GM12878 (cell line): ENCODE data around the gene CD101. TPM values are rescaled to one million over a fixed set of nuclear protein-coding genes. Genes with fewer than 3 reads are reported as not detected.

Experiments used
- ATAC-seq: fragments of 200-7000 bp; cut with Tn5 transposase; 3 replicates; pipeline ENCODE4 v1.9.1; 2020; ENCODE audit warnings: mild to moderate bottlenecking, moderate library complexity
- BruUV-seq: library from RNA; stranded (reverse); fragments of 400-500 nt; replicated peaks from 2 replicates; lab custom pipeline; 2021; lab: Mats Ljungman, UMichigan
- CTCF ChIA-PET: fragments of 300-600 bp; sonication (Branson Sonifier 250); formaldehyde crosslinking; extraction: SDS; loops from one replicate; lab custom pipeline; 2021; ENCODE audit warnings: inconsistent platforms; lab: Yijun Ruan, JAX
- POLR2A ChIA-PET: fragments of 350-600 bp; formaldehyde crosslinking; extraction: SDS; loops from one replicate; lab custom pipeline; 2021; ENCODE audit warnings: inconsistent platforms; lab: Charles Lee
- RAD21 ChIA-PET: fragments of 300-600 bp; sonication (Branson Sonifier 250); formaldehyde crosslinking; loops from one replicate; lab custom pipeline; 2023; ENCODE audit warnings: antibody characterized with exemption; ENCODE audit not compliant: unreplicated experiment; lab: Charles Lee
- SMC1A ChIA-PET: fragments of 300-600 bp; sonication (Branson Sonifier 250); formaldehyde crosslinking; loops from one replicate; lab custom pipeline; 2023; ENCODE audit not compliant: unreplicated experiment, uncharacterized antibody; lab: Charles Lee
- DNase-seq: peaks from one replicate; pipeline ENCODE4 v3.0.0-alpha.2; 2011; ENCODE audit warnings: low read depth, low spot score
- FAIRE-seq: peaks from 3 replicates; lab custom pipeline; 2011; peaks lifted over from hg19 to GRCh38; lab: Jason Lieb, UNC
- H2AFZ ChIP-seq: 2 replicates; pipeline ENCODE4 v1.6.0; 2011; ENCODE audit warnings: low read depth, low read length, control low read depth; ENCODE audit not compliant: control insufficient read depth
- H3K27ac ChIP-seq: 2 replicates; pipeline ENCODE4 v1.5.1; 2011; ENCODE audit warnings: control low read depth; ENCODE audit not compliant: control insufficient read depth, insufficient read depth
- H3K27me3 ChIP-seq, 2 experiments: replicated peaks in 1 of 2; 2 replicates each; pipeline versions ENCODE4 v1.6.0 to v1.6.1; 2011; ENCODE audit warnings: low read length in 1 of 2; ENCODE audit not compliant: control insufficient read depth in 2 of 2, insufficient read depth in 2 of 2
- H3K36me3 ChIP-seq, 2 experiments: 2 replicates each; pipeline ENCODE4 v1.5.1; 2011; ENCODE audit warnings: low read length in 1 of 2; ENCODE audit not compliant: control insufficient read depth in 2 of 2, insufficient read depth in 2 of 2
- H3K4me1 ChIP-seq: 2 replicates; pipeline ENCODE4 v1.6.1; 2011; ENCODE audit warnings: mild to moderate bottlenecking, low read length, moderate library complexity, mixed read lengths; ENCODE audit not compliant: control insufficient read depth, insufficient read depth
- H3K4me2 ChIP-seq: 2 replicates; pipeline ENCODE4 v1.6.0; 2011; ENCODE audit warnings: control low read depth; ENCODE audit not compliant: control insufficient read depth, insufficient read depth
- H3K4me3 ChIP-seq: fragments of 200-600 bp; sonication (generic); 2 replicates; pipeline ENCODE4 v1.5.1; 2016
- H3K79me2 ChIP-seq: 2 replicates; pipeline ENCODE4 v1.6.0; 2011; ENCODE audit warnings: low read length; ENCODE audit not compliant: control insufficient read depth, insufficient read depth
- H3K9ac ChIP-seq: 2 replicates; pipeline ENCODE4 v1.8.0; 2011; ENCODE audit warnings: low read length, control low read depth, mixed read lengths; ENCODE audit not compliant: control insufficient read depth, insufficient read depth
- H3K9me3 ChIP-seq: replicated peaks from 3 replicates; pipeline ENCODE4 v1.5.1; 2011; ENCODE audit warnings: mild to moderate bottlenecking, low read length; ENCODE audit not compliant: control insufficient read depth, insufficient read depth
- H4K20me1 ChIP-seq: 2 replicates; pipeline ENCODE4 v1.6.0; 2011; ENCODE audit not compliant: control insufficient read depth, insufficient read depth
- CHD2 ChIP-seq: IDR thresholded peaks from 2 replicates; pipeline ENCODE4 v1.6.1; 2011; ENCODE audit warnings: low read depth, low read length, improper control_type of control experiment, borderline replicate concordance
- FOS ChIP-seq: IDR thresholded peaks from 3 replicates; pipeline ENCODE4 v1.6.1; 2011; ENCODE audit warnings: borderline replicate concordance; ENCODE audit not compliant: insufficient read length; ENCODE audit errors: extremely low read depth
- GATAD2B ChIP-seq: fragments of 450-650 bp; conservative IDR thresholded peaks from 2 replicates; pipeline ENCODE4 v1.6.1; 2017; ENCODE audit warnings: low read depth, mild to moderate bottlenecking, moderate library complexity
- HDAC2 ChIP-seq: fragments of 200-600 bp; sonication (generic); IDR thresholded peaks from 2 replicates; pipeline ENCODE4 v1.6.1; 2017
- HDGF ChIP-seq: fragments of 450-650 bp; IDR thresholded peaks from 2 replicates; pipeline ENCODE4 v1.6.1; 2016; ENCODE audit warnings: antibody characterized with exemption
- NR2C1 ChIP-seq: fragments of 450-650 bp; IDR thresholded peaks from 2 replicates; pipeline ENCODE4 v1.6.1; 2017; ENCODE audit warnings: antibody characterized with exemption, mild to moderate bottlenecking, moderate library complexity
- PAX5 ChIP-seq: IDR thresholded peaks from 2 replicates; pipeline ENCODE4 v1.6.1; 2011; ENCODE audit warnings: low read depth, low read length, borderline replicate concordance
- YBX1 ChIP-seq: fragments of 450-650 bp; IDR thresholded peaks from 2 replicates; pipeline ENCODE4 v1.6.1; 2016; ENCODE audit warnings: antibody characterized with exemption
- ZNF622 ChIP-seq: fragments of 450-650 bp; IDR thresholded peaks from 2 replicates; pipeline ENCODE4 v1.6.1; 2017; ENCODE audit warnings: mild to moderate bottlenecking, inconsistent platforms
- WGBS: methylation state at CpG from one replicate; pipeline ENCODE4 v1.1.6; 2016; ENCODE audit warnings: low lambda C conversion rate; ENCODE audit not compliant: insufficient replicate concordance, insufficient coverage; ENCODE audit errors: missing lambda C conversion rate; 5-methylcytosine and 5-hydroxymethylcytosine counted together
- in situ Hi-C: fragments of 300-500 bp; cut with MboI; formaldehyde crosslinking; loops from 9 replicates; pipeline ENCODE4 v1.14.3; 2018; ENCODE audit warnings: mixed read lengths
- intact Hi-C: fragments of 100-400 bp; cut with micrococcal nuclease; formaldehyde crosslinking; loops from one replicate; pipeline ENCODE4 v1.14.2; 2022; ENCODE audit not compliant: unreplicated experiment
- polyA plus RNA-seq, 11 experiments: library from polyadenylated mRNA; depleted of rRNA in 4 of 11; unstranded in 6 of 11; stranded (reverse) in 5 of 11; fragments of >200 nt; fragmentation: Nextera tagmentation in 4 of 11; fragmentation: Illumina TruSeq in 1 of 11; extraction: Ambion mirVana in 4 of 11; extraction: Trizol in 1 of 11; gene quantifications; 1 replicate in 1 of 11; 2 replicates in 10 of 11; pipeline versions ENCODE4 v1.2.1 to v1.2.3, GENCODE V29; 2011 to 2016; ENCODE audit warnings: inconsistent platforms in 2 of 11, missing spikeins in 2 of 11, low read depth in 1 of 11
- total RNA-seq, 4 experiments: library from RNA; depleted of rRNA in 3 of 4; stranded (reverse); fragments of >200 nt in 3 of 4; fragmentation: Illumina TruSeq in 1 of 4; extraction: Trizol in 1 of 4; gene quantifications; 2 replicates each; pipeline versions ENCODE4 v1.2.1 to v1.2.3, GENCODE V29; 2013 to 2021
- TF ChIP-seq, protein P1 (sequence below): fragments of 450-650 bp; formaldehyde crosslinking; IDR thresholded peaks from 2 replicates; pipeline ENCODE4 v1.4.0; 2022; ENCODE audit warnings: mild to moderate bottlenecking, moderate library complexity
- TF ChIP-seq, protein P2 (sequence below): fragments of 450-650 bp; IDR thresholded peaks from 2 replicates; pipeline ENCODE4 v1.6.1; 2017; ENCODE audit warnings: low read depth, mild to moderate bottlenecking, moderate library complexity

The CD101 gene
- total and polyA plus RNA-seq, 10 of the 15 experiments (the other 5 are each of a cell fraction or from before 2014, with no cell fraction given), result 0.56 to 7.9 (median 2.9) TPM

DNA sequence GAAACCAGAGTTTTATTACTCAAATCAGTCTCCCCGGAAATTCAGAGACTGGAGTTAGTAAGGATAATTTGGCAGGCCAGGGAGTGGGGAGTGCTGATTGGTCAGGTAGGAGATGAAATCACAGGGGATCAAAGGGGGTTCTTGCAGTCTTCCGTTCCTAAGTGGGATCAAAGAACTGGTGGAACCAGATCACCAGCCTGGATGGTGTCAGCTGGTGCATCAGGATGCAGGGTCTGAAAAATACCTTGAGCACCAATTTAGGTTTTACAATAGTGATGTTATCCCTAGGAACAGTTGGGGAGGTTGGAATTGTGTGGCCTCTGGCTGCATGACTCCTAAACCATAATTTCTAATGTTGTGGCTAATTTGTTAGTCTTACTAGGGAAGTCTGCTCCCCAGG, 1.4 kb upstream of the CD101 start:
- Histone ChIP-seq H3K4me2 (no peak overlapping the region; the same call in 1 of the 2 replicates), H3K79me2 (no peaks in the 10 kb centered on the region), H3K36me3 (no peaks in the 10 kb centered on the region)
- in situ Hi-C loops, result no loop called here
- ChIA-PET CTCF (interaction anchor here (0.9 to 2.9 kb wide), 12 partner anchors 9 to 450 kb away, joined by 3 to 13 read pairs (median 6); no protein-coding TSS in a partner anchor), SMC1A (interaction anchor here (0.7 to 3.6 kb wide), 23 partner anchors 9 to 426 kb away, joined by 3 to 16 read pairs (median 5); no protein-coding TSS in a partner anchor), POLR2A (interaction anchor here (0.6 to 1.8 kb wide), 2 partner anchors 52 to 298 kb away, joined by 3 to 9 read pairs; no protein-coding TSS in a partner anchor), RAD21 (interaction anchor here (0.5 to 2.5 kb wide), 11 partner anchors 9 to 263 kb away, joined by 3 to 16 read pairs (median 8); partner anchors contain the start of gene TTF2)
- BruUV-seq, result no TSS peak
- ATAC-seq, result no peak
- TF ChIP-seq, protein P1, sequence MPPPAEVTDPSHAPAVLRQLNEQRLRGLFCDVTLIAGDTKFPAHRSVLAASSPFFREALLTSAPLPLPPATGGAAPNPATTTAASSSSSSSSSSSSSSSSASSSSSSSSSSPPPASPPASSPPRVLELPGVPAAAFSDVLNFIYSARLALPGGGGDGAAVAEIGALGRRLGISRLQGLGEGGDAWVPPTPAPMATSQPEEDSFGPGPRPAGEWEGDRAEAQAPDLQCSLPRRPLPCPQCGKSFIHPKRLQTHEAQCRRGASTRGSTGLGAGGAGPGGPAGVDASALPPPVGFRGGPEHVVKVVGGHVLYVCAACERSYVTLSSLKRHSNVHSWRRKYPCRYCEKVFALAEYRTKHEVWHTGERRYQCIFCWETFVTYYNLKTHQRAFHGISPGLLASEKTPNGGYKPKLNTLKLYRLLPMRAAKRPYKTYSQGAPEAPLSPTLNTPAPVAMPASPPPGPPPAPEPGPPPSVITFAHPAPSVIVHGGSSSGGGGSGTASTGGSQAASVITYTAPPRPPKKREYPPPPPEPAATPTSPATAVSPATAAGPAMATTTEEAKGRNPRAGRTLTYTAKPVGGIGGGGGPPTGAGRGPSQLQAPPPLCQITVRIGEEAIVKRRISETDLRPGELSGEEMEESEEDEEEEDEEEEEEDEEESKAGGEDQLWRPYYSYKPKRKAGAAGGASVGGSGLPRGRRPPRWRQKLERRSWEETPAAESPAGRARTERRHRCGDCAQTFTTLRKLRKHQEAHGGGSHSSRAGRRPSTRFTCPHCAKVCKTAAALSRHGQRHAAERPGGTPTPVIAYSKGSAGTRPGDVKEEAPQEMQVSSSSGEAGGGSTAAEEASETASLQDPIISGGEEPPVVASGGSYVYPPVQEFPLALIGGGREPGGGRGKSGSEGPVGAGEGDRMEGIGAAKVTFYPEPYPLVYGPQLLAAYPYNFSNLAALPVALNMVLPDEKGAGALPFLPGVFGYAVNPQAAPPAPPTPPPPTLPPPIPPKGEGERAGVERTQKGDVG, result no peak
- TF ChIP-seq, protein P2, sequence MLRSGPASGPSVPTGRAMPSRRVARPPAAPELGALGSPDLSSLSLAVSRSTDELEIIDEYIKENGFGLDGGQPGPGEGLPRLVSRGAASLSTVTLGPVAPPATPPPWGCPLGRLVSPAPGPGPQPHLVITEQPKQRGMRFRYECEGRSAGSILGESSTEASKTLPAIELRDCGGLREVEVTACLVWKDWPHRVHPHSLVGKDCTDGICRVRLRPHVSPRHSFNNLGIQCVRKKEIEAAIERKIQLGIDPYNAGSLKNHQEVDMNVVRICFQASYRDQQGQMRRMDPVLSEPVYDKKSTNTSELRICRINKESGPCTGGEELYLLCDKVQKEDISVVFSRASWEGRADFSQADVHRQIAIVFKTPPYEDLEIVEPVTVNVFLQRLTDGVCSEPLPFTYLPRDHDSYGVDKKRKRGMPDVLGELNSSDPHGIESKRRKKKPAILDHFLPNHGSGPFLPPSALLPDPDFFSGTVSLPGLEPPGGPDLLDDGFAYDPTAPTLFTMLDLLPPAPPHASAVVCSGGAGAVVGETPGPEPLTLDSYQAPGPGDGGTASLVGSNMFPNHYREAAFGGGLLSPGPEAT, result no peak
- no peak for TF ChIP-seq GATAD2B
- no peak for TF ChIP-seq HDAC2
- no peak for TF ChIP-seq YBX1
- no peak for TF ChIP-seq NR2C1
- TF ChIP-seq PAX5, result no peak
- TF ChIP-seq CHD2, result no peak
- no peak for TF ChIP-seq ZNF622
- no peak for TF ChIP-seq FOS
- no peak for TF ChIP-seq HDGF
- TF ChIP-seq, all 136 proteins: peak for 0
- H3K27ac ChIP-seq, result no peak overlapping the region
- H3K9ac ChIP-seq, result no peak overlapping the region
- DNase-seq (no peak), FAIRE-seq (no peak)
- peaks cover 20% of the 10 kb centered on the region for H3K4me1 ChIP-seq
- H2AFZ ChIP-seq, result no peak overlapping the region
- WGBS, result 100% methylated on average over 2 of the region's 2 CpGs
- H3K9me3 ChIP-seq, result no peaks in the 10 kb centered on the region
- no peaks in the 10 kb centered on the region for H3K27me3 ChIP-seq
- H3K4me3 ChIP-seq, result no peak overlapping the region
- intact Hi-C loops, result loop anchor here (2.0 to 5.0 kb wide), 3 partner anchors 51 to 263 kb away; no protein-coding TSS in a partner anchor
- no peaks in the 10 kb centered on the region for H4K20me1 ChIP-seq
